ENCODE results near the gene RNF113B. TPM values are rescaled to one million over a fixed set of nuclear protein-coding genes. Genes with fewer than 3 reads are reported as not detected.

The RNF113B gene
- total RNA-seq (2022), result not detected in 2 replicates
- Bru-seq, nascent RNA, result not detected
- not detected for BruChase-seq, experiment 1, labeled RNA remaining after a 2-hour chase
- not detected for BruChase-seq, experiment 2, labeled RNA remaining after a 6-hour chase
- long read RNA-seq, result 0 reads

DNA sequence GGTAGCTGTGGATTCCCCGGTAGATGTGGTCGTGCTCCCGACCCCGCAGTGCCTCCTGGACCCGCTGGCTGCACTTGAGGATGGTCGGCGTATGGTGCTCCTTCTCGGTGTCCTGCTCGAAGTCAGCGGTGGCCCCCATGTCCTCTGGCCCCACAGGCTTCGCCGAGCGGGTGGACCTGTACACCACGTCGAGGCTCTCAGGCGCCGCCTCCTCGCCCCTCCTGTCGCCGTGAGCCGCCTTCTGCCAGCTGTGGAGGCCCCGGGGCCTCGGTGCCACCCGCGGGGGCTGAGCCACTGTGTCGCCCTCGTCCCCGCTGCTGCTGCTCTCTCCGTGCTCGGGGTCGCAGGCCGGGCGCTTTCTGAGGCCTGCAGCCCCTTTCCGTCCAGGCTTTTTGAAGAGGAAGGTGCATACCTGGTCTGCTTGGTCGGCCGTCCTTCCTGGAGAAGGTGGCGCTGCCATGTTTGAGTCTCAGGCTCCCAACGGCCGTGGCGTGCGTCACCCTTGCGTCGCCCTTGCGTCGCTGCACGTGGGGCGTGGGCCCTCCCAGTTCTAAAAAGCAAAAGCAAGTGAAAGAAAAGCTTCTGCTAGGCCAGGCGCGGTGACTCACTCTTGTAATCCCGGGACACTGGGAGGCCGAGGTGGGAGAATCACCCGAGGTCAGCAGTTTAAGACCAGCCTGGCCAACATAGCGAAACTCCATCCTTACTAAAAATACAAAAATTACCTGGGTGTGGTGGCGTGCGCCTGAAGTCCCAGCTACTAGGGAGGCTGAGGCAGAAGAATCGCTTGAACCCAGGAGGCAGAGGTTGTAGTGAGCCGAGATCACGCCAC, at the start of gene RNF113B:
Gene RNF113B, minus strand, starts transcription at position 493 of the 832 bp plus-strand sequence. Its CDS starts 33 bp downstream, at position 460.
- DNase-seq, result no peak
- Mint-ChIP-seq H3K4me1 (ENCODE audit: low read depth, unreplicated experiment) (peaks cover 37% of the 10 kb centered on the region), H3K9me3 (ENCODE audit: unreplicated experiment) (no peaks in the 10 kb centered on the region), H3K27me3 (ENCODE audit: insufficient read depth, unreplicated experiment) (no peaks in the 10 kb centered on the region), H3K4me3 (ENCODE audit: unreplicated experiment) (no peak within 1 kb of the TSS), H3K27ac (ENCODE audit: unreplicated experiment) (peak within 1 kb of the TSS; percentile 58), H3K36me3 (ENCODE audit: insufficient read depth, unreplicated experiment) (peaks cover 17% of the 10 kb centered on the region)
- Histone ChIP-seq H3K9me3 (no peaks in the 10 kb centered on the region), H3K36me3 (ENCODE audit: control insufficient read depth, insufficient read depth, low read length) (peaks cover 1% of the 10 kb centered on the region), H3K27me3 (replicated peaks; ENCODE audit: control insufficient read depth, insufficient read depth, low read length) (no peaks in the 10 kb centered on the region), H3K4me3 (ENCODE audit: low read depth, low read length) (no peak within 1 kb of the TSS), H3K4me1 (peaks cover 44% of the 10 kb centered on the region)
- POLR2A ChIA-PET, result no interaction called here
- intact Hi-C loops (cut with micrococcal nuclease; ENCODE audit: unreplicated experiment), result loop anchor here (10.0 kb wide), 1 partner anchor 88 kb away; no protein-coding TSS in a partner anchor
- TF ChIP-seq CTCF (IDR thresholded peaks at IDR 0.05; ENCODE audit: insufficient read depth in 1 of 2, low read depth in 1 of 2, low read length in 1 of 2, severe bottlenecking in 1 of 2, unreplicated experiment in 1 of 2), result no peak
- no TSS peak for BruUV-seq (replicated peaks)
- CTCF ChIA-PET, result no interaction called here

DNA sequence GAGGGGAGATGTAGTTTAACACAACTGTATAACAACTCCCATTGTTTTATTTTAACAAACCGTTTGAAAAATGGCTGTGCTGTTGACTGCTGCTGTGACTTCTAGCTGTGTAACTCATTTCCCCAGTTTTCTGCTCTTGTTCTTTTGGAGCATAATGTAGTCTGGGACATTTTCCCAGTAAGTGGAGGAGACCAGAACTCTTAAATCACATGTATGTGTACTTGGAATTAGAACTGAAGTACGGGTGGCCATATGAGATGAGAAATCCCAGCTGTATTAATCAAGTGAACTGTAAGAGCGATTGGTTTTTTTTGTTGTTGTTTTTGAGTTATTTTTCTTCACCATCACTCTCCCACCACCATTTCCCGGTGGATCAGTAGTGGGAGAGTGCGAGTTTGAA, 49.4 kb upstream of the RNF113B start:
- ChIA-PET CTCF (no interaction called here), POLR2A (interaction anchor here (0.7 kb wide), 1 partner anchor 68 kb away, joined by 6 read pairs; no protein-coding TSS in a partner anchor)
- no peak for DNase-seq
- Histone ChIP-seq H3K4me1 (no peaks in the 10 kb centered on the region), H3K36me3 (ENCODE audit: control insufficient read depth, insufficient read depth, low read length) (peaks cover 6% of the 10 kb centered on the region), H3K4me3 (ENCODE audit: low read depth, low read length) (no peak overlapping the region), H3K9me3 (no peaks in the 10 kb centered on the region), H3K27me3 (replicated peaks; ENCODE audit: control insufficient read depth, insufficient read depth, low read length) (no peaks in the 10 kb centered on the region)
- Mint-ChIP-seq H3K36me3 (ENCODE audit: insufficient read depth, unreplicated experiment) (peaks cover 56% of the 10 kb centered on the region), H3K4me1 (ENCODE audit: low read depth, unreplicated experiment) (no peaks in the 10 kb centered on the region), H3K4me3 (ENCODE audit: unreplicated experiment) (no peak overlapping the region), H3K9me3 (ENCODE audit: unreplicated experiment) (peaks cover 16% of the 10 kb centered on the region), H3K27ac (ENCODE audit: unreplicated experiment) (no peak overlapping the region), H3K27me3 (ENCODE audit: insufficient read depth, unreplicated experiment) (no peaks in the 10 kb centered on the region)
- no TSS peak for BruUV-seq (replicated peaks)
- TF ChIP-seq CTCF (IDR thresholded peaks at IDR 0.05; ENCODE audit: insufficient read depth in 1 of 2, low read depth in 1 of 2, low read length in 1 of 2, severe bottlenecking in 1 of 2, unreplicated experiment in 1 of 2), result no peak
- intact Hi-C loops (cut with micrococcal nuclease; ENCODE audit: unreplicated experiment), result no loop called here

GRCh38 chr13:98225036-98225940, 48.2 kb upstream of the RNF113B start:
- CTCF ChIA-PET, result no interaction called here
- H3K27me3 Mint-ChIP-seq (ENCODE audit: insufficient read depth, unreplicated experiment), result no peaks in the 10 kb centered on the region
- no peak for DNase-seq
- BruUV-seq (replicated peaks), result no TSS peak
- Histone ChIP-seq H3K4me3 (ENCODE audit: low read depth, low read length) (no peak overlapping the region), H3K4me1 (no peaks in the 10 kb centered on the region), H3K36me3 (ENCODE audit: control insufficient read depth, insufficient read depth, low read length) (peaks cover 6% of the 10 kb centered on the region), H3K9me3 (no peaks in the 10 kb centered on the region), H3K27me3 (replicated peaks; ENCODE audit: control insufficient read depth, insufficient read depth, low read length) (no peaks in the 10 kb centered on the region)
- peaks cover 56% of the 10 kb centered on the region for H3K36me3 Mint-ChIP-seq (ENCODE audit: insufficient read depth, unreplicated experiment)
- no peak for TF ChIP-seq CTCF (IDR thresholded peaks at IDR 0.05; ENCODE audit: insufficient read depth in 1 of 2, low read depth in 1 of 2, low read length in 1 of 2, severe bottlenecking in 1 of 2, unreplicated experiment in 1 of 2)
- H3K4me3 Mint-ChIP-seq (ENCODE audit: unreplicated experiment), result no peak overlapping the region
- H3K27ac Mint-ChIP-seq (ENCODE audit: unreplicated experiment), result no peak overlapping the region
- no peaks in the 10 kb centered on the region for H3K4me1 Mint-ChIP-seq (ENCODE audit: low read depth, unreplicated experiment)
- peaks cover 7% of the 10 kb centered on the region for H3K9me3 Mint-ChIP-seq (ENCODE audit: unreplicated experiment)
- intact Hi-C loops (cut with micrococcal nuclease; ENCODE audit: unreplicated experiment), result no loop called here
- POLR2A ChIA-PET, result no interaction called here
